Endothelial cell of hepatic sinusoid (primary cell): ENCODE measurements around the gene GOLGA6A.

Experiments used
- in situ Hi-C: cut with HindIII; loops from 2 replicates; pipeline ENCODE4 v1.10.0; 2017; ENCODE audit warnings: low sequenced_read_pairs

GOLGA6A gene

GRCh38 chr15:74055804-74056203, 26.5 kb downstream of the GOLGA6A start:
- in situ Hi-C loops: loop anchor here (10.0 kb wide), 1 partner anchor 259 kb away; no protein-coding TSS in a partner anchor

GRCh38 chr15:74053941-74054529, 28.3 kb downstream of the GOLGA6A start:
- in situ Hi-C loops: loop anchor here (10.0 kb wide), 1 partner anchor 261 kb away; no protein-coding TSS in a partner anchor

GRCh38 chr15:74053517-74053916, 28.8 kb downstream of the GOLGA6A start:
- in situ Hi-C loops: loop anchor here (10.0 kb wide), 1 partner anchor 261 kb away; no protein-coding TSS in a partner anchor

- in situ Hi-C loops: loop anchor here (10.0 kb wide), 1 partner anchor 262 kb away; no protein-coding TSS in a partner anchor
These were observed 29.8 kb downstream of the GOLGA6A start for GRCh38 chr15:74052271-74053260.

GRCh38 chr15:74050556-74051234, 31.7 kb downstream of the GOLGA6A start:
- in situ Hi-C loops: loop anchor here (10.0 kb wide), 1 partner anchor 264 kb away; no protein-coding TSS in a partner anchor

- in situ Hi-C loops: loop anchor here (10.0 kb wide), 1 partner anchor 265 kb away; no protein-coding TSS in a partner anchor
These were observed 32.2 kb downstream of the GOLGA6A start for GRCh38 chr15:74050127-74050526.

- in situ Hi-C loops: loop anchor here (5.0 kb wide), 2 partner anchors 54 to 89 kb away; partner anchors contain the start of genes PML and STOML1
These were observed 36.1 kb downstream of the GOLGA6A start for GRCh38 chr15:74046275-74046674.

GRCh38 chr15:74045636-74046274, 36.6 kb downstream of the GOLGA6A start:
- in situ Hi-C loops: loop anchor here (5.0 kb wide), 2 partner anchors 53 to 88 kb away; partner anchors contain the start of genes PML and STOML1

DNA sequence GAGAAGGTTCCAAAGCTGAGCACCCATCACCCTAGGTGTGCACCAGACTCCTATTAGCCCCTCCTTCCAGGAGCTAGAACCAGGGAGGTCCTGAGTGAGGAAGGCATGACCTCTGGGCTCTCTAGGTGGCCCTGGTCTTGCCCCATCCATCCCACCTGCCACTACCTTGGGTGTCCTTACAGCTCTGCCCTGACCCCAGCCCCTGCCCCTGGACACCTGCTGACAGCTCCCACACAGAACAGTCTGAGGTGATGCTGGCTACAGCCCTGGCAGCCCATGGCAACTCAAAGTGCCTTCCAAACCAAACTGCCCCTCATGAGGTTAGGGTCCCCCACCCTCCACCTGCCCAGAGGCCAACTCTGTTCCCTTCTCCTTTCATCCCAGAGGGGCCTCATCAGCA, 37.2 kb downstream of the GOLGA6A start:
- in situ Hi-C loops: loop anchor here (5.0 kb wide), 2 partner anchors 53 to 88 kb away; partner anchors contain the start of genes PML and STOML1

DNA sequence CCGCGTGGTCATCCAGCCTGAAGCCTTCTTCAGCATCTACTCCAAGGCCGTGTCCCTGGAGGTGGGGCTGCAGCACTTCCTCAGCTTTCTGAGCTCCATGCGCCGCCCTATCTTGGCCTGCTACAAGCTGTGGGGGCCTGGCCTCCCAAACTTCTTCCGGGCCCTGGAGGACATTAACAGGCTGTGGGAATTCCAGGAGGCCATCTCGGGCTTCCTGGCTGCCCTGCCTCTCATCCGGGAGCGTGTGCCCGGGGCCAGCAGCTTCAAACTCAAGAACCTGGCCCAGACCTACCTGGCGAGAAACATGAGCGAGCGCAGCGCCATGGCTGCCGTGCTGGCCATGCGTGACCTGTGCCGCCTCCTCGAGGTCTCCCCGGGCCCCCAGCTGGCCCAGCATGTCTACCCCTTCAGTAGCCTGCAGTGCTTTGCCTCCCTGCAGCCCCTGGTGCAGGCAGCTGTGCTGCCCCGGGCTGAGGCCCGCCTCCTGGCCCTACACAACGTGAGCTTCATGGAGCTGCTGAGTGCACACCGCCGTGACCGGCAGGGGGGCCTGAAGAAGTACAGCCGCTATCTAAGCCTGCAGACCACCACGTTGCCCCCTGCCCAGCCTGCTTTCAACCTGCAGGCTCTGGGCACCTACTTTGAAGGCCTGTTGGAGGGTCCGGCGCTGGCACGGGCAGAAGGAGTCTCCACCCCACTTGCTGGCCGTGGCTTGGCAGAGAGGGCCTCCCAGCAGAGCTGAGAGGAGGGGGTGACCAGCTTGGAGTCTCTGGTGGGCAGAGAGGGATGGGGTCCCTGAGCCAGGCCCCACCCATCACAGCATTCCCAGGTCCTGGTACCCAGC, 37.9 kb downstream of the GOLGA6A start:
- in situ Hi-C loops: loop anchor here (5.0 kb wide), 2 partner anchors 52 to 87 kb away; partner anchors contain the start of genes PML and STOML1

DNA sequence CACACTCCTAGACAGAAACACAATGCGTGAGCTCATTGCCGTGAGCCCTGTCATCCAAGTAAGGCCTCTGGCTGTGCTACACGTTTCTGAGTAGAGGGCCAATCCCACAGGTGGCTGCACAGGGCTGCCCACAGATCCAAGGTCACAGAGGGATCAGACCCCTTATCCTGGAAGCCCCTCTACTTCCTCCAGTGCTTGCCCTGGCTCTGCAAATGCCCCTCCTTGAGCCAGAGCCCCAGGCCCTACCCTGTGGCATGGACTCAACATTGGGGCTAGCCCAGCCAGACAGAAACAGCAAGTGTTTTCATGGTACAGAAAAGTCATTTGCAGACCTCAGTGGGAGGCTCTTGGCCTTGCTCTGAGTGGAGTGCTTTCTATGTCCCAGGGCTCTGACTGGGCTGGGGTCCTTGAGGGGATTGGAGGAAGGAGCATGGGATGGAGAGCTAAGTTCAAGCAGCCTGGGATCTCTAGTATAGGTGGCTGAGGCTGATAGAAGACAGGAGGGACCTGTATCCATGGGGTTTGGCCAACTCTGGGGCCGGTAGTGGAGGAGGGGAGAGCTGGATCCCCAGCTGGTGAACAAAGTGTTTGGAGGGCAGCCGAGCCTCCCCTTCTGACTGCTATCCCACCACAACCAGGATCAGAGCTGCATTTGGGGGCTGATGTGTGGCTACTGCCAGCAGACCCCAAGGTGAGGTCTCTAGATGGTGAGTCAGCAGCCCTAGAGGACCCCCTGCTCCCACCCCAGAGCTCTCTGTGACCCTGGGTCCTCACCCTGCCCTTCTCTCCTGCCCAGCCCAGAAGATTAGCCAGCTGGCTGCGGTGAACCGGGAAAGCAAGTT, 38.7 kb downstream of the GOLGA6A start:
- in situ Hi-C loops: no loop called here

- in situ Hi-C loops: no loop called here
These were observed 39.5 kb downstream of the GOLGA6A start for GRCh38 chr15:74042603-74043424.

DNA sequence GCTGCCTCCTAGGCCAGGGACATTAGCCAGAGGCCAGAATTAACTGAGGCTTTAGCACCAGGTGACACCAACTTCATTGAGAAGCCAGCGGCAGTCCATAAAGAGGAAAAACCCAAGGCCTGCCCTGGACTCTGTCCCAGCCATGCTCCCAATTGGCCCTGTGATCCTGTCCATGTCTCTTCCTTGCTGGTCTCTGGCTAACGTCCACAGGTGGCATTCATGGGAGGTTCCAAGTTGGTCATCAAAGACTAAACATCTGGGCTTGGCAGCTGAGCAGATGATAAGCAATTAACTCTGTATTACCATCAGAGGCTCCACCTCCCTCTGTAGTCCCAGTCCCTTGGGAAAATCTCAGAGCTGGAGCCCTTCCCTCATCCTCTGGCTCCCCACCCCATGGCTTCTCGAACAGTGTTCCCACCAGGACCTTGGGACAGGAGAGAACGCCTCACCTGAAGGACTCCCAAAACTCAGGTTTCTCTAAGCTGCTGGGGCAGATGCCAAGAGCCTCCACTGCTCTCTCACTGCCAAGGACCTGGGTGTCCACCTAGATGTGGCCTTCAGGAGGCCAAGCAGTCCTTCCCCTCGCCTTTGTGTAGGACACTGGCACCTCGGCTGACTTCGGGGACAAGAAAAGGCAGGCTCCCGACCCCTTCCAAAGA, 40.4 kb downstream of the GOLGA6A start:
- in situ Hi-C loops: no loop called here

DNA sequence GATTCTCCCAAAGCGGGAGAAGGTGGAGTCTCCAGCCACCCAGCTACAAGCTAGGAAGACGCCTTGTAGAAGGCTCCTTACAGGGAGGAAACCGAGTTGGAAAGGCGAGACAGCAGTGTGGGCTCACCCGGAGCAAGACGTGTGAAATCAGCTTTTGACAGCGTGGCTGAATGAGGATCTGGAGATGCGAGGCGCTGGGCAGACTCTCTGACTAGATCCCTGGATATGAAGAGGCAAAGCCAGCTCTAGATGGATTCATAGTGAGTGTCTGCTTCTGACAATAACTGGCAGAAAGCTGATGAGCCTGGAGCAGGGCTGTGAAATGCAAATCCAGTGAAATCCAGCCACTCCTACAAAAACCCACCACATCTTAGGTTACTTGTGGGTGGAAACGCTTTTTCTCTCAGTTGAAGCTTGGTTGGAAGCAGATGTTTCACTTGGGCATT, 41.0 kb downstream of the GOLGA6A start:
- in situ Hi-C loops: no loop called here

DNA sequence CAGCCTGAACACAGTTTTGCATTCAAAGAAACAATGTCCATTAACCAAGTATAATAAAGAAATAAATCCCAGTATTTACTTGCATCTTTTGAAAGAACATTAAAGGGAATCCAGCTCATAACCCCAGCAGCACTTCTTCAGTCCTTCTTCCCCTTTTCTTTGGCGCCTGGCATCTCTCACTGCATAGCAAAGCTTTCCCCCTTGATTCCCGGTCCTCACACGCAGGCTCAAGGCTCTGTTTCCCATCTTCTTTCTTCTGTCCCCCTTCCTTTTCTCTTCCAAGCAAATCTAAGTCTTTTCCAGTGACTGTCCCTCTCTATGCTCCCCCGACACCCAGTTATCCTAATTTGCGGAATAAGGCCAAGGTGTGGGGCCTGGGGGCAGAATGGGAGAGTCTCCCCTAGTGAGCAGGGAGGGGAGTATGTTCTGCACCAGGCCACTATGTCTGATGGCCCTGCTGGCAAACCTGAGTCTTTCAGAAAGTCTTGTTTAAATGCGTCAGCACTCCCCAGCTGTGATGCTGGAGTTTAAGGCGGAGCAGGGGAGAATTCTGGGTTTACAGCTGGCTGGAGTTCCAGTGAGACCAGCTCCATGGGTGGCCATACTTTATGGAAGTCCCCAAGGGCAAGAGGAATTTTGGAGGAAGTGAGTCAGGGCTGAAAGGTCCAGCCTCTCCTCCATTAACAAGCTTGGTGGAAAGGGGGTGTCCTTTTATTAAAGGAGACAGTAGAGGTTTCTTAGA, 42.1 kb downstream of the GOLGA6A start:
- in situ Hi-C loops: no loop called here

DNA sequence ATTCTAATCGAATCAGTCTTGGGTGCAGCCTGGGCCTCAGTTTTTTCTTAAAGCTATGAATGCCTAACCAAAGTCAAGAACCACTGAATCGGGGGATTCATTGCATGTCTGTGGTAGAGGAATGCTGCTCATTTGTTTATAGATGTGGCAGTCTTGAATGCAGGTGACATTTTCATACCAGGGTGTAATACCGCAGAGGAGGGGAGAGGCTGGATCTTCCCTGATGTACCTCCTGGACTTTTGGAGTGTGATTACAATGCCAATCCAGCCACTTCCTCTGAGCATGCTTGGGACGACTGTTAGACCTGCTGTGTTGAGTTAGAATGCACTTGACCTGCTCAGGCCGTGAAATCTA, 42.7 kb downstream of the GOLGA6A start:
- in situ Hi-C loops: no loop called here
